Measurements from ENCODE around the gene FOXN1.

DNA sequence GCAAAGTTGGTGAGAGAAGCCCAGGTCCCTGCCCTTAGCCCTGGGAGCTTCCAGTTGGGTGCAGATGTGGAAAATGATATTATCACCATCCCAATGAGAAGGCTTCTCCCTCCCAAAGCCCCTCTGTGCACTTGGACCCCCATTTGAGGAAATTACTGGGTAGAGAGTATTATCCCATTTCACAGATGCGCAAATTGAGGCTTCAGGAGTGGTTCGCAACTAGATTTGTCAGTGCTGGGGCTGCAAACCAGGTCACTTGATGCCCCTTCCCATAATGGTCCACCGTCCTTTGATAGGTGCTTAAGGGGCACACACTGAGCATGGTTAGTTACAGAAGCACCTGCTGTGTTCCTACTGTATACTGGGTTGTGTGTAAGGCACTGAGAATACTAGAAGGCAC lies 14.3 kb upstream of the FOXN1 start:
- TF ChIP-seq, protein P1, sequence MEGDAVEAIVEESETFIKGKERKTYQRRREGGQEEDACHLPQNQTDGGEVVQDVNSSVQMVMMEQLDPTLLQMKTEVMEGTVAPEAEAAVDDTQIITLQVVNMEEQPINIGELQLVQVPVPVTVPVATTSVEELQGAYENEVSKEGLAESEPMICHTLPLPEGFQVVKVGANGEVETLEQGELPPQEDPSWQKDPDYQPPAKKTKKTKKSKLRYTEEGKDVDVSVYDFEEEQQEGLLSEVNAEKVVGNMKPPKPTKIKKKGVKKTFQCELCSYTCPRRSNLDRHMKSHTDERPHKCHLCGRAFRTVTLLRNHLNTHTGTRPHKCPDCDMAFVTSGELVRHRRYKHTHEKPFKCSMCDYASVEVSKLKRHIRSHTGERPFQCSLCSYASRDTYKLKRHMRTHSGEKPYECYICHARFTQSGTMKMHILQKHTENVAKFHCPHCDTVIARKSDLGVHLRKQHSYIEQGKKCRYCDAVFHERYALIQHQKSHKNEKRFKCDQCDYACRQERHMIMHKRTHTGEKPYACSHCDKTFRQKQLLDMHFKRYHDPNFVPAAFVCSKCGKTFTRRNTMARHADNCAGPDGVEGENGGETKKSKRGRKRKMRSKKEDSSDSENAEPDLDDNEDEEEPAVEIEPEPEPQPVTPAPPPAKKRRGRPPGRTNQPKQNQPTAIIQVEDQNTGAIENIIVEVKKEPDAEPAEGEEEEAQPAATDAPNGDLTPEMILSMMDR (conservative IDR thresholded peaks at IDR 0.05; ENCODE audit: low read depth, low read length): no peak
- no peak for TF ChIP-seq EZH2 (IDR thresholded peaks at IDR 0.05; ENCODE audit: low read length, unreplicated experiment)

All from PC-3 (cell line).